HepG2 (cell line): ENCODE results near the gene MRPS5. TPM values are rescaled to one million over a fixed set of nuclear protein-coding genes. Genes with fewer than 3 reads are reported as not detected.

ENCODE experiments used
- ATAC-seq: fragments of 200-7000 bp; cut with Tn5 transposase; 3 replicates; pipeline ENCODE4 v1.9.1; 2020; ENCODE audit warnings: mild to moderate bottlenecking, moderate library complexity
- BruUV-seq: library from RNA; stranded (reverse); fragments of 400-500 nt; replicated peaks from 2 replicates; lab custom pipeline; 2021; lab: Mats Ljungman, UMichigan
- CTCF ChIA-PET: fragments of 300-600 bp; formaldehyde crosslinking; extraction: SDS; loops from one replicate; lab custom pipeline; 2021; ENCODE audit warnings: low total read pairs, inconsistent platforms, low intra/inter-chr PET ratio; lab: Yijun Ruan, JAX
- POLR2A ChIA-PET: fragments of 350-600 bp; sonication (Branson Sonifier 250); formaldehyde crosslinking; loops from one replicate; lab custom pipeline; 2020; ENCODE audit warnings: antibody characterized with exemption, inconsistent platforms; lab: Yijun Ruan, JAX
- DNase-seq: peaks from one replicate; pipeline ENCODE4 v3.0.0-alpha.2; 2015; ENCODE audit warnings: low spot score
- FAIRE-seq: peaks from 3 replicates; lab custom pipeline; 2011; peaks lifted over from hg19 to GRCh38; lab: Jason Lieb, UNC
- H2AFZ ChIP-seq: one replicate; pipeline ENCODE4 v1.6.1; 2011; ENCODE audit warnings: low read length, inconsistent platforms
- H3K27ac ChIP-seq: fragments of 300-600 bp; 3 replicates; pipeline ENCODE4 v1.8.0; 2011; ENCODE audit warnings: mixed run types, mild to moderate bottlenecking, mixed read lengths, low read length, inconsistent platforms; ENCODE audit not compliant: insufficient read depth; ENCODE audit errors: extremely low read length
- H3K27me3 ChIP-seq, 2 experiments: fragments of 200-600 bp in 1 of 2; 2 replicates in 1 of 2; 3 replicates in 1 of 2; pipeline versions ENCODE4 v1.6.0 to v1.8.0; 2011; ENCODE audit warnings: low read length in 2 of 2, mild to moderate bottlenecking in 2 of 2, moderate library complexity in 2 of 2, inconsistent platforms in 1 of 2; ENCODE audit not compliant: insufficient read depth in 2 of 2, control insufficient read depth in 1 of 2
- H3K36me3 ChIP-seq, 2 experiments: fragments of 200-600 bp in 1 of 2; replicated peaks in 1 of 2; 2 replicates in 1 of 2; 3 replicates in 1 of 2; pipeline versions ENCODE4 v1.5.1 to v1.8.0; 2011; ENCODE audit warnings: low read length in 2 of 2, inconsistent platforms in 1 of 2; ENCODE audit not compliant: insufficient read depth in 2 of 2, control insufficient read depth in 1 of 2
- H3K4me1 ChIP-seq: 2 replicates; pipeline ENCODE4 v1.5.1; 2012; ENCODE audit warnings: low read length, inconsistent platforms; ENCODE audit not compliant: insufficient read depth
- H3K4me2 ChIP-seq: 2 replicates; pipeline ENCODE4 v1.6.0; 2011; ENCODE audit warnings: low read depth, low read length, inconsistent platforms
- H3K4me3 ChIP-seq, 3 experiments: fragments of 200-600 bp in 1 of 3; sonication (generic), shearing (Covaris generic) in 1 of 3; replicated peaks in 1 of 3; 2 replicates each; pipeline ENCODE4 v1.5.1; 2011 to 2016; ENCODE audit warnings: low read length in 3 of 3, inconsistent platforms in 2 of 3, low read depth in 2 of 3, mild to moderate bottlenecking in 2 of 3, control low read depth in 1 of 3, mixed read lengths in 1 of 3; ENCODE audit not compliant: insufficient read depth in 1 of 3
- H3K79me2 ChIP-seq: one replicate; pipeline ENCODE4 v1.6.1; 2011; ENCODE audit warnings: low read length, inconsistent platforms; ENCODE audit not compliant: insufficient read depth
- H3K9ac ChIP-seq: 2 replicates; pipeline ENCODE4 v1.6.0; 2011; ENCODE audit warnings: mild to moderate bottlenecking, low read depth, low read length, inconsistent platforms; ENCODE audit not compliant: insufficient read depth
- H3K9me3 ChIP-seq: 2 replicates; pipeline ENCODE4 v1.5.1; 2012; ENCODE audit warnings: mild to moderate bottlenecking, low read length
- H4K20me1 ChIP-seq: 2 replicates; pipeline ENCODE4 v1.6.0; 2011; ENCODE audit warnings: inconsistent platforms, mild to moderate bottlenecking, low read length, moderate library complexity; ENCODE audit not compliant: insufficient read depth
- CEBPB ChIP-seq: IDR thresholded peaks from 2 replicates; pipeline ENCODE4 v1.6.1; 2011; ENCODE audit warnings: low read depth, low read length, improper control_type of control experiment, borderline replicate concordance
- ETV5 ChIP-seq: IDR thresholded peaks from 2 replicates; pipeline ENCODE4 v1.6.1; 2018; ENCODE audit warnings: missing biosample characterization, missing genetic modification reagents, inconsistent platforms, borderline replicate concordance
- KMT2B ChIP-seq: IDR thresholded peaks from 2 replicates; pipeline ENCODE4 v1.6.1; 2016; ENCODE audit warnings: missing genetic modification reagents, missing compliant biosample characterization
- NCOR1 ChIP-seq: fragments of 200-600 bp; sonication (generic); IDR thresholded peaks from 2 replicates; pipeline ENCODE4 v1.7.0; 2017; ENCODE audit warnings: antibody characterized with exemption, low read length, borderline replicate concordance
- NR1H2 ChIP-seq: sonication (generic); formaldehyde crosslinking; IDR thresholded peaks from 2 replicates; pipeline ENCODE4 v1.8.1; 2022; ENCODE audit warnings: low read depth, missing genetic modification reagents, borderline replicate concordance
- SNAPC2 ChIP-seq: sonication (generic); formaldehyde crosslinking; IDR thresholded peaks from 2 replicates; pipeline ENCODE4 v1.8.1; 2022; ENCODE audit warnings: mild to moderate bottlenecking, missing genetic modification reagents
- ZNF563 ChIP-seq: sonication (generic); formaldehyde crosslinking; IDR thresholded peaks from 2 replicates; pipeline ENCODE4 v1.8.0; 2022; ENCODE audit warnings: mild to moderate bottlenecking, moderate library complexity, missing genetic modification reagents
- ZNF577 ChIP-seq: sonication (generic); formaldehyde crosslinking; IDR thresholded peaks from 2 replicates; pipeline ENCODE4 v1.4.0; 2020; ENCODE audit warnings: mild to moderate bottlenecking, low read depth, missing genetic modification reagents, borderline replicate concordance
- ZNF619 ChIP-seq: sonication (generic); formaldehyde crosslinking; IDR thresholded peaks from 2 replicates; pipeline ENCODE4 v1.4.0; 2020; ENCODE audit warnings: mild to moderate bottlenecking, missing genetic modification reagents
- ZNF678 ChIP-seq: sonication (generic); formaldehyde crosslinking; IDR thresholded peaks from 2 replicates; pipeline ENCODE4 v1.4.0; 2020; ENCODE audit warnings: mild to moderate bottlenecking, missing genetic modification reagents
- ZNF737 ChIP-seq: sonication (generic); formaldehyde crosslinking; IDR thresholded peaks from 2 replicates; pipeline ENCODE4 v1.5.0; 2020; ENCODE audit warnings: missing genetic modification reagents, mild to moderate bottlenecking, borderline replicate concordance
- ZNF782 ChIP-seq: sonication (generic); formaldehyde crosslinking; IDR thresholded peaks from 2 replicates; pipeline ENCODE4 v1.4.0; 2020; ENCODE audit warnings: missing genetic modification reagents, mild to moderate bottlenecking, borderline replicate concordance
- WGBS: methylation state at CpG from one replicate; pipeline ENCODE4 v1.1.6; 2017; ENCODE audit warnings: low lambda C conversion rate; 5-methylcytosine and 5-hydroxymethylcytosine counted together
- in situ Hi-C: cut with HindIII; loops from 2 replicates; pipeline ENCODE4 v1.10.0; 2017; ENCODE audit warnings: low pct_unique_long_range_greater_than_20kb; ENCODE audit not compliant: extremely low pct_ligation_motif_present
- intact Hi-C: fragments of 100-400 bp; cut with micrococcal nuclease; formaldehyde crosslinking; loops from one replicate; pipeline ENCODE4 v1.10.0; 2022; ENCODE audit not compliant: unreplicated experiment
- polyA plus RNA-seq, 8 experiments: library from polyadenylated mRNA; depleted of rRNA in 3 of 8; stranded (reverse) in 7 of 8; unstranded in 1 of 8; fragments of >200 nt; fragmentation: Illumina TruSeq in 4 of 8; extraction: Trizol in 4 of 8; gene quantifications; 2 replicates each; pipeline versions ENCODE4 v1.2.1 to v1.2.3, GENCODE V29; 2011 to 2016; ENCODE audit warnings: low read depth in 4 of 8, missing spikeins in 1 of 8, mixed read lengths in 1 of 8; ENCODE audit not compliant: insufficient read depth in 1 of 8
- total RNA-seq, 5 experiments: library from RNA; depleted of rRNA; stranded (reverse); fragments of >200 nt; fragmentation: Illumina TruSeq; extraction: Trizol; gene quantifications; 2 replicates each; pipeline ENCODE4 v1.2.3, GENCODE V29; 2016; ENCODE audit warnings: low read depth in 1 of 5
- TF ChIP-seq, protein P1 (sequence below): sonication (generic); formaldehyde crosslinking; IDR thresholded peaks from 2 replicates; pipeline ENCODE4 v1.8.1; 2023; ENCODE audit warnings: mild to moderate bottlenecking, inconsistent platforms, moderate library complexity, missing genetic modification reagents, borderline replicate concordance
- TF ChIP-seq, protein P2 (sequence below): sonication (generic); formaldehyde crosslinking; IDR thresholded peaks from 2 replicates; pipeline ENCODE4 v1.4.0; 2020; ENCODE audit warnings: missing genetic modification reagents

Gene MRPS5
- total and polyA plus RNA-seq, 2 of the 13 experiments (the other 11 are each of a cell fraction or from before 2014, with no cell fraction given) = 98.8 to 134 TPM

DNA sequence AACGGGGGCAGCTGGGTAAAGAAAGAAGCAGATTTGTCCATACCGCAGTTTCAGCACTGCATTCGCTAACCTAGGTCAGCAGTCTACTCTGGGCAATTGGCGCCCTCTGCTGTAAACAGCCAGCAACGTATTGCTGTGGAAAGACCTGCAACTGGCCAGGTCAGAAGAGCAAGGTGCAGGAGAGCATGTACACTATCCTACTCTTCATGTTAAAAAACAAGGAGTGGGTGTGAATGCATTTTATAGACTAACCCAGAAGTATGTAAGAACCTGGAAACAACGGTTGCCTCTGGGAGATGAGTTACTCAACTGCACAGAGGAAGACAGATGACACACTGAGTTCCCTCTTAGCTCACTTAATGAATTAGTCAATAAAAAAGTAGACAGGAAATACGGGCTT is 6.2 kb downstream of the MRPS5 start (continued):
- no peak for TF ChIP-seq ZNF577
- no peak for TF ChIP-seq ZNF678
- TF ChIP-seq ZNF737 = no peak
- TF ChIP-seq KMT2B (CRISPR knock-in tag) = no peak
- no peak for TF ChIP-seq SNAPC2 (CRISPR knock-in tag)
- TF ChIP-seq ZNF782 (CRISPR knock-in tag) = no peak
- no peak for TF ChIP-seq ZNF619 (CRISPR knock-in tag)
- no peak for TF ChIP-seq ZNF563
- TF ChIP-seq ETV5 (CRISPR knock-in tag) = no peak
- TF ChIP-seq, protein P1, sequence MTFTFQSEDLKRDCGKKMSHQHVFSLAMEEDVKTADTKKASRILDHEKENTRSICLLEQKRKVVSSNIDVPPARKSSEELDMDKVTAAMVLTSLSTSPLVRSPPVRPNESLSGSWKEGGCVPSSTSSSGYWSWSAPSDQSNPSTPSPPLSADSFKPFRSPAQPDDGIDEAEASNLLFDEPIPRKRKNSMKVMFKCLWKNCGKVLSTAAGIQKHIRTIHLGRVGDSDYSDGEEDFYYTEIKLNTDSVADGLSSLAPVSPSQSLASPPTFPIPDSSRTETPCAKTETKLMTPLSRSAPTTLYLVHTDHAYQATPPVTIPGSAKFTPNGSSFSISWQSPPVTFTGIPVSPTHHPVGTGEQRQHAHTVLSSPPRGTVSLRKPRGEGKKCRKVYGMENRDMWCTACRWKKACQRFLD (CRISPR knock-in tag) = no peak

DNA sequence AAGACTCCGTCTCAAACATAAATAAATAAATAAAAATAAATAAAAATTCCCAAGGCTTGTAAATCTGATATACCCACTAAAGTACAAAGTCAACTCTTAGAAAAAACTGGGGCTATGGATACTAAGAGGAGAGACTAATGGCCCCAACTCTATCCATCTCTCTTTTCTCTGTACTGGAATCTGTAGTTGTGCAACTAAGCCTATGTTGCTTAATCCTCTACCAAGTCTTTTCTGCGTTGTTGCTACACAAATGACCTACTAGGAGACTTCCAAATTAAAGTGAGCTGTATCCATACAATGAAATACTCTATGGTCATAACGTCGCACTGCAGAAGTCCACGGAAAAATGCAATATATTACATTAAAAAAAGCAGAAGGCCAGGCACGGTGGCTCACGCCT is 8.1 kb downstream of the MRPS5 start:
- POLR2A ChIA-PET = no interaction called here
- no peak overlapping the region for H3K4me3 ChIP-seq
- intact Hi-C loops (no loop called here), in situ Hi-C loops (no loop called here)
- BruUV-seq = no TSS peak
- WGBS = 98% methylated on average over 7 of the region's 7 CpGs
- H3K9me3 ChIP-seq = no peaks in the 10 kb centered on the region
- FAIRE-seq (no peak), ATAC-seq (no peak), DNase-seq (no peak)
- H3K27me3 ChIP-seq = no peaks in the 10 kb centered on the region
- H3K4me1 ChIP-seq = peaks cover 16% of the 10 kb centered on the region
- no peak overlapping the region for H3K9ac ChIP-seq
- H2AFZ ChIP-seq = no peak overlapping the region
- peaks cover 7% of the 10 kb centered on the region for H3K79me2 ChIP-seq
- CTCF ChIA-PET = interaction anchor here (2.3 to 4.1 kb wide), 2 partner anchors 36 to 91 kb away, joined by 12 to 34 read pairs; no protein-coding TSS in a partner anchor
- peaks cover 15% of the 10 kb centered on the region for H4K20me1 ChIP-seq
- no peak overlapping the region for H3K27ac ChIP-seq
- peak; percentile 72; the same call in 1 of the 2 replicates for TF ChIP-seq CEBPB
- no peak for TF ChIP-seq NCOR1
- no peak for TF ChIP-seq NR1H2 (CRISPR knock-in tag)
- TF ChIP-seq, protein P2, sequence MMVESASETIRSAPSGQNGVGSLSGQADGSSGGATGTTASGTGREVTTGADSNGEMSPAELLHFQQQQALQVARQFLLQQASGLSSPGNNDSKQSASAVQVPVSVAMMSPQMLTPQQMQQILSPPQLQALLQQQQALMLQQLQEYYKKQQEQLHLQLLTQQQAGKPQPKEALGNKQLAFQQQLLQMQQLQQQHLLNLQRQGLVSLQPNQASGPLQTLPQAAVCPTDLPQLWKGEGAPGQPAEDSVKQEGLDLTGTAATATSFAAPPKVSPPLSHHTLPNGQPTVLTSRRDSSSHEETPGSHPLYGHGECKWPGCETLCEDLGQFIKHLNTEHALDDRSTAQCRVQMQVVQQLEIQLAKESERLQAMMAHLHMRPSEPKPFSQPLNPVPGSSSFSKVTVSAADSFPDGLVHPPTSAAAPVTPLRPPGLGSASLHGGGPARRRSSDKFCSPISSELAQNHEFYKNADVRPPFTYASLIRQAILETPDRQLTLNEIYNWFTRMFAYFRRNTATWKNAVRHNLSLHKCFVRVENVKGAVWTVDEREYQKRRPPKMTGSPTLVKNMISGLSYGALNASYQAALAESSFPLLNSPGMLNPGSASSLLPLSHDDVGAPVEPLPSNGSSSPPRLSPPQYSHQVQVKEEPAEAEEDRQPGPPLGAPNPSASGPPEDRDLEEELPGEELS = no peak
- peaks cover 17 to 63% of the 10 kb centered on the region in 2 experiments for H3K36me3 ChIP-seq
- no peak overlapping the region for H3K4me2 ChIP-seq
